Colon (tissue), 2 donors: ENCODE results near the gene SIGLEC5.
"Not testable (repeated sequence)": the region's sequence is repeated elsewhere in the genome, so short reads cannot be mapped to it uniquely, and the experiment has no call there.

Experiments
- FAIRE-seq: peaks from 2 replicates; lab custom pipeline; 2012; peaks lifted over from hg19 to GRCh38; lab: Jason Lieb, UNC
- donor health status: control.
- donor health status: control.

The SIGLEC5 gene

GRCh38 chr19:51630315-51630714, at the start of gene SIGLEC5:
Gene SIGLEC5, minus strand, starts transcription at chr19:51630401. Its CDS starts 66 bp downstream, at chr19:51630335.
- FAIRE-seq = not testable (repeated sequence)

- no peak for FAIRE-seq
Measured at GRCh38 chr19:51676566-51677083, 46.4 kb upstream of the SIGLEC5 start.

- not testable (repeated sequence) for FAIRE-seq
Measured at GRCh38 chr19:51675911-51676565, 45.8 kb upstream of the SIGLEC5 start.

GRCh38 chr19:51668216-51668615, 38.0 kb upstream of the SIGLEC5 start:
- no peak for FAIRE-seq

- FAIRE-seq = no peak
Measured at GRCh38 chr19:51664997-51665396, 34.8 kb upstream of the SIGLEC5 start.

GRCh38 chr19:51664131-51664530, 33.9 kb upstream of the SIGLEC5 start:
- FAIRE-seq = no peak

- FAIRE-seq = no peak
Measured at GRCh38 chr19:51663650-51664049, 33.4 kb upstream of the SIGLEC5 start.

- no peak for FAIRE-seq
Measured at GRCh38 chr19:51660975-51661600, 30.9 kb upstream of the SIGLEC5 start.

- FAIRE-seq = no peak
Measured at GRCh38 chr19:51654783-51655182, 24.6 kb upstream of the SIGLEC5 start.

- FAIRE-seq = no peak
Measured at GRCh38 chr19:51653162-51653561, 23.0 kb upstream of the SIGLEC5 start.

GRCh38 chr19:51652266-51652665, 22.1 kb upstream of the SIGLEC5 start:
- no peak for FAIRE-seq

GRCh38 chr19:51651216-51651846, 21.1 kb upstream of the SIGLEC5 start:
- no peak for FAIRE-seq

GRCh38 chr19:51647318-51647717, 17.1 kb upstream of the SIGLEC5 start:
- no peak for FAIRE-seq

GRCh38 chr19:51646730-51647129, 16.5 kb upstream of the SIGLEC5 start, which contains the start of gene SIGLEC14:
Gene SIGLEC14, minus strand, starts transcription at chr19:51646825. Its CDS starts 66 bp downstream, at chr19:51646759.
- FAIRE-seq = not testable (repeated sequence)

GRCh38 chr19:51644636-51645271, 14.6 kb upstream of the SIGLEC5 start:
- no peak for FAIRE-seq

GRCh38 chr19:51641648-51642047, 11.4 kb upstream of the SIGLEC5 start:
- no peak for FAIRE-seq

GRCh38 chr19:51640386-51640785, 10.2 kb upstream of the SIGLEC5 start:
- no peak for FAIRE-seq

- no peak for FAIRE-seq
Measured at GRCh38 chr19:51639916-51640315, 9.7 kb upstream of the SIGLEC5 start.

- FAIRE-seq = no peak
Measured at GRCh38 chr19:51637362-51637978, 7.3 kb upstream of the SIGLEC5 start.

GRCh38 chr19:51632126-51632525, 1.9 kb upstream of the SIGLEC5 start:
- no peak for FAIRE-seq

GRCh38 chr19:51628153-51628939, 1.9 kb downstream of the SIGLEC5 start:
- FAIRE-seq = no peak
